Ishikawa (cell line): ENCODE measurements around the gene TPRX2.

ENCODE experiments used
- EP300 ChIP-seq: IDR thresholded peaks from 2 replicates; pipeline ENCODE4 v1.6.1; 2012; ENCODE audit warnings: borderline replicate concordance
- FOXM1 ChIP-seq: IDR thresholded peaks from 2 replicates; pipeline ENCODE4 v1.6.1; 2012; ENCODE audit warnings: low read depth, borderline replicate concordance
- MAX ChIP-seq: IDR thresholded peaks from 2 replicates; pipeline ENCODE4 v1.6.1; 2012
- NFIC ChIP-seq: IDR thresholded peaks from 2 replicates; pipeline ENCODE4 v1.6.1; 2012
- REST ChIP-seq: IDR thresholded peaks from 2 replicates; pipeline ENCODE4 v1.6.1; 2012; ENCODE audit warnings: low read depth, mild to moderate bottlenecking
- TAF1 ChIP-seq: IDR thresholded peaks from 2 replicates; pipeline ENCODE4 v1.6.1; 2012; ENCODE audit warnings: low read depth, mild to moderate bottlenecking
- USF1 ChIP-seq: IDR thresholded peaks from 2 replicates; pipeline ENCODE4 v1.6.1; 2012
- YY1 ChIP-seq: IDR thresholded peaks from 2 replicates; pipeline ENCODE4 v1.6.1; 2012; ENCODE audit warnings: low read depth

GRCh38 chr19:47897861-47898260 is 38.8 kb downstream of the TPRX2 start:
- TF ChIP-seq TAF1 (no peak), FOXM1 (no peak), YY1 (no peak), MAX (no peak), REST (no peak), USF1 (no peak), EP300 (no peak), NFIC (no peak)
